Mesenchymal stem cell (in vitro differentiated cells and primary cell): Measurements from ENCODE around the gene FHOD3.

Experiments used
- DNase-seq: peaks from one replicate; pipeline ENCODE4 v3.0.0-alpha.2; 2013
- H2AFZ ChIP-seq: one replicate; pipeline ENCODE4 v1.6.1; 2013; ENCODE audit warnings: low read depth, mild to moderate bottlenecking, control low read depth, inconsistent platforms, low read length, moderate library complexity
- H2AK5ac ChIP-seq: 2 replicates; pipeline ENCODE4 v1.6.1; 2013; ENCODE audit warnings: low read length, moderate library complexity, mild to moderate bottlenecking, inconsistent platforms; ENCODE audit not compliant: severe bottlenecking
- H2BK120ac ChIP-seq: one replicate; pipeline ENCODE4 v1.6.1; 2013; ENCODE audit warnings: low read depth, mild to moderate bottlenecking, inconsistent platforms, low read length, moderate library complexity
- H2BK12ac ChIP-seq, 2 experiments: one replicate each; pipeline ENCODE4 v1.6.1; 2013; ENCODE audit warnings: inconsistent platforms in 2 of 2, low read length in 2 of 2, mild to moderate bottlenecking in 2 of 2, moderate library complexity in 2 of 2, control low read depth in 1 of 2
- H2BK15ac ChIP-seq: one replicate; pipeline ENCODE4 v1.6.1; 2013; ENCODE audit warnings: mild to moderate bottlenecking, low read depth, inconsistent platforms; ENCODE audit not compliant: poor library complexity, severe bottlenecking
- H2BK5ac ChIP-seq: 2 replicates; pipeline ENCODE4 v1.6.1; 2013; ENCODE audit warnings: low read depth, mild to moderate bottlenecking, low read length, control low read depth, inconsistent platforms; ENCODE audit not compliant: poor library complexity, severe bottlenecking
- H3K14ac ChIP-seq, 2 experiments: one replicate each; pipeline ENCODE4 v1.6.1; 2013; ENCODE audit warnings: inconsistent platforms in 2 of 2, low read length in 2 of 2, control low read depth in 1 of 2, mild to moderate bottlenecking in 1 of 2, moderate library complexity in 1 of 2
- H3K18ac ChIP-seq, 2 experiments: one replicate each; pipeline ENCODE4 v1.6.1; 2013; ENCODE audit warnings: inconsistent platforms in 2 of 2, low read length in 2 of 2, control low read depth in 1 of 2, low read depth in 1 of 2, mild to moderate bottlenecking in 1 of 2
- H3K23ac ChIP-seq, 2 experiments: one replicate each; pipeline ENCODE4 v1.6.1; 2013; ENCODE audit warnings: inconsistent platforms in 2 of 2, low read length in 2 of 2, mild to moderate bottlenecking in 2 of 2, moderate library complexity in 2 of 2, control low read depth in 1 of 2
- H3K27ac ChIP-seq: 2 replicates; pipeline ENCODE4 v1.5.1; 2013; ENCODE audit warnings: mild to moderate bottlenecking, moderate library complexity, low read length, control low read depth, inconsistent platforms; ENCODE audit not compliant: poor library complexity, severe bottlenecking
- H3K27me3 ChIP-seq, 2 experiments: 2 replicates each; pipeline versions ENCODE4 v1.6.1 to v1.7.0; 2013; ENCODE audit warnings: low read length in 2 of 2, mild to moderate bottlenecking in 2 of 2, moderate library complexity in 2 of 2, control low read depth in 1 of 2, inconsistent platforms in 1 of 2; ENCODE audit not compliant: control insufficient read depth in 1 of 2, insufficient read depth in 1 of 2
- H3K36me3 ChIP-seq, 2 experiments: 2 replicates each; pipeline versions ENCODE4 v1.6.1 to v1.7.0; 2013; ENCODE audit warnings: low read length in 2 of 2, control low read depth in 1 of 2, inconsistent platforms in 1 of 2, low read depth in 1 of 2, mild to moderate bottlenecking in 1 of 2; ENCODE audit not compliant: insufficient read depth in 2 of 2, control insufficient read depth in 1 of 2
- H3K4ac ChIP-seq, 2 experiments: one replicate each; pipeline ENCODE4 v1.6.1; 2013; ENCODE audit warnings: inconsistent platforms in 2 of 2, low read length in 2 of 2, mild to moderate bottlenecking in 2 of 2, moderate library complexity in 2 of 2, control low read depth in 1 of 2, low read depth in 1 of 2
- H3K4me1 ChIP-seq: 2 replicates; pipeline ENCODE4 v1.6.1; 2013; ENCODE audit warnings: low read depth, low read length, control low read depth; ENCODE audit not compliant: control insufficient read depth, insufficient read depth
- H3K4me2 ChIP-seq: 2 replicates; pipeline ENCODE4 v1.6.1; 2013; ENCODE audit warnings: low read length, mild to moderate bottlenecking, inconsistent platforms; ENCODE audit not compliant: poor library complexity, severe bottlenecking
- H3K4me3 ChIP-seq, 2 experiments: 2 replicates each; pipeline versions ENCODE4 v1.5.1 to v1.7.0; 2013; ENCODE audit warnings: low read length in 2 of 2, mild to moderate bottlenecking in 2 of 2, control low read depth in 1 of 2, low read depth in 1 of 2; ENCODE audit not compliant: insufficient read depth in 1 of 2
- H3K79me1 ChIP-seq: replicated peaks from 2 replicates; pipeline ENCODE4 v1.6.1; 2013; ENCODE audit warnings: mild to moderate bottlenecking, control low read depth, low read length, inconsistent platforms; ENCODE audit not compliant: poor library complexity, severe bottlenecking
- H3K9ac ChIP-seq: 2 replicates; pipeline ENCODE4 v1.7.0; 2013; ENCODE audit warnings: mild to moderate bottlenecking, low read length, moderate library complexity
- H3K9me3 ChIP-seq: 2 replicates; pipeline ENCODE4 v1.7.0; 2013; ENCODE audit warnings: mild to moderate bottlenecking, low read length; ENCODE audit not compliant: control insufficient read depth
- H4K8ac ChIP-seq: one replicate; pipeline ENCODE4 v1.6.1; 2013; ENCODE audit warnings: inconsistent platforms, mild to moderate bottlenecking, low read length, moderate library complexity
- H4K91ac ChIP-seq: one replicate; pipeline ENCODE4 v1.6.1; 2013; ENCODE audit warnings: mild to moderate bottlenecking, low read length, inconsistent platforms
- whole genome bisulfite sequencing: methylation state at CpG from one replicate; pipeline ENCODE4 v1.1.7; 2013; ENCODE audit warnings: mixed read lengths; 5-methylcytosine and 5-hydroxymethylcytosine counted together

FHOD3 gene

DNA sequence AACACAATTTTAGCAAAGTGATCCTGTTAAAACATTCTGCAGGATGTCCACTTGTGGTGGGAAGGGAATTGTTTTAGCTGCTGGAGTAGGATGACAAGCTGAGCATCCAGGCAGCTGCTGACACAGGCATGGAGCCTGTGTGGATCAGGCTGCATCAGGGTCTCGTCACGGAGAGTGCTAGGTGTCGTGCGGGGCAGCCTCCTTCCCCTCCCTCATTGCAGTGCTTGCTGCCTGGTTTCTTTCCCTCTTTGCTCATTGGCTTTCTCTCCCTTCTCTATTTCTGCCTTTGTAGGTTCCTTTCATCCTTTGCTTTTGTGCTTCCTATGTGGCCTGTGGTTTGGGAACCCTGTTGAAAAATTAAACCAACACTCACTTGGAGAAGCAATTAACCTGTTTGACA lies 358.4 kb downstream of the FHOD3 start:
- DNase-seq = no peak
- Histone ChIP-seq H4K8ac (no peak overlapping the region), H3K9ac (no peak overlapping the region), H3K4ac (no peak overlapping the region), H2BK120ac (no peak overlapping the region), H3K4me3 (no peak overlapping the region), H3K79me1 (peaks cover 3% of the 10 kb centered on the region), H2BK15ac (no peak overlapping the region), H2AK5ac (no peak overlapping the region), H3K4me1 (peaks cover 10% of the 10 kb centered on the region), H3K9me3 (no peaks in the 10 kb centered on the region), H3K18ac (no peak overlapping the region), H3K27ac (no peak overlapping the region), H2BK5ac (no peak overlapping the region), H3K36me3 (peaks cover 0 to 19% of the 10 kb centered on the region in 2 experiments), H2AFZ (no peak overlapping the region), H3K14ac (no peak overlapping the region), H4K91ac (no peak overlapping the region), H2BK12ac (no peak overlapping the region), H3K27me3 (no peaks in the 10 kb centered on the region), H3K4me2 (no peak overlapping the region), H3K23ac (no peak overlapping the region)
- 75% methylated on average over 4 of the region's 4 CpGs for WGBS

DNA sequence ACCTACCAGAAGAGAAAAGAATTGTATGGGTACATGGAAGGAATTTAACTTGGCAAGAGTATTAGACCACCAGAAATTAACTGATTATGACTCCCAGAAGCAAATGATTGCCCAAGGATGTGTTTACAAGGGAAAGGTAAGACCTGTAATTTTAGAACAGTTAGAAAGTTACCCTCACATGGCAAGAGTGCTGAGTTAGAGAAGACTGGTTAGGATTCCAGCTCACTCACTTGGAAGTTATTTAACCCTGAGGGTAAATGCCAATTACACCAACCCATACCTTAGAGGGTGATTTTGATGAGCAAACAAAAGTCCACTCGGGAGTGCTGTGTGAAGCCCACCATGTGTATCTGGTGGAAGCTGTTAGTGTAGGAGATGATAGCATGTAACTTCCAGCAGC lies 361.1 kb downstream of the FHOD3 start:
- Histone ChIP-seq H3K27ac (no peak overlapping the region), H3K9me3 (no peaks in the 10 kb centered on the region), H3K4me3 (no peak overlapping the region), H2AK5ac (no peak overlapping the region), H3K23ac (no peak overlapping the region), H3K36me3 (peaks cover 0 to 14% of the 10 kb centered on the region in 2 experiments), H3K4me1 (peaks cover 4% of the 10 kb centered on the region), H2BK15ac (no peak overlapping the region), H2BK5ac (no peak overlapping the region), H3K4me2 (no peak overlapping the region), H2AFZ (no peak overlapping the region), H3K14ac (no peak overlapping the region), H3K4ac (no peak overlapping the region), H3K9ac (no peak overlapping the region), H2BK12ac (no peak overlapping the region), H4K91ac (no peak overlapping the region), H3K18ac (no peak overlapping the region), H3K79me1 (peaks cover 3% of the 10 kb centered on the region), H2BK120ac (no peak overlapping the region), H3K27me3 (no peaks in the 10 kb centered on the region), H4K8ac (no peak overlapping the region)
- WGBS = no CpG with 5 or more reads among the region's 1 CpG
- no peak for DNase-seq

DNA sequence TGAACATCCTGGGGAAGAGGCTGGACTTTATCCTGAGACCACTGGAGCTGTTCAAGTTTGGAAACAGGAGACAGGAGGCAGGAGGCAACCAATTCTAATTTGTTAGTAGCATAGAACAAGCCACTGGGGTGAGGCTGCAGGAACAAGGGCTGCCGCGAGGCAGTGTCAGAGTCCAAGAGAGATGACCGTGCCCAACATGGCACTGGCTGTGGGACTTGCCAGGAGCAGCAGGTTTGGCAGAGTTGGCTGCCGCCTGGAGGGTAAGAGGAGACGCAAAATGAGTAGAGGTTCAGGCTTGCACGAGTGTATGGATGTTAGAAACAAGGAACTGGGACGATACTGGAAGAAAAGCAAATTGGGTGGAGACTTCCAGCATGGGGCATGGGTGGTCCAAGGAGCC lies 362.8 kb downstream of the FHOD3 start:
- H2BK5ac ChIP-seq = no peak overlapping the region
- H2AFZ ChIP-seq = no peak overlapping the region
- H2BK15ac ChIP-seq = no peak overlapping the region
- peak overlapping the region in 1 of 2 experiments; percentile 13 for H3K4ac ChIP-seq
- H3K4me3 ChIP-seq = no peak overlapping the region
- H2BK12ac ChIP-seq = no peak overlapping the region
- WGBS = 87% methylated on average over 7 of the region's 7 CpGs
- H3K4me1 ChIP-seq = peaks cover 5% of the 10 kb centered on the region
- H2AK5ac ChIP-seq = no peak overlapping the region
- no peak overlapping the region for H3K18ac ChIP-seq
- peaks cover 0 to 14% of the 10 kb centered on the region in 2 experiments for H3K36me3 ChIP-seq
- no peaks in the 10 kb centered on the region for H3K9me3 ChIP-seq
- H3K23ac ChIP-seq = no peak overlapping the region
- no peak for DNase-seq
- H4K8ac ChIP-seq = no peak overlapping the region
- H3K14ac ChIP-seq = peak overlapping the region in 1 of 2 experiments; percentile 87
- peaks cover 5% of the 10 kb centered on the region for H3K79me1 ChIP-seq
- H3K9ac ChIP-seq = no peak overlapping the region
- no peak overlapping the region for H3K27ac ChIP-seq
- no peak overlapping the region for H4K91ac ChIP-seq
- H2BK120ac ChIP-seq = no peak overlapping the region
- H3K4me2 ChIP-seq = no peak overlapping the region
- no peaks in the 10 kb centered on the region for H3K27me3 ChIP-seq

DNA sequence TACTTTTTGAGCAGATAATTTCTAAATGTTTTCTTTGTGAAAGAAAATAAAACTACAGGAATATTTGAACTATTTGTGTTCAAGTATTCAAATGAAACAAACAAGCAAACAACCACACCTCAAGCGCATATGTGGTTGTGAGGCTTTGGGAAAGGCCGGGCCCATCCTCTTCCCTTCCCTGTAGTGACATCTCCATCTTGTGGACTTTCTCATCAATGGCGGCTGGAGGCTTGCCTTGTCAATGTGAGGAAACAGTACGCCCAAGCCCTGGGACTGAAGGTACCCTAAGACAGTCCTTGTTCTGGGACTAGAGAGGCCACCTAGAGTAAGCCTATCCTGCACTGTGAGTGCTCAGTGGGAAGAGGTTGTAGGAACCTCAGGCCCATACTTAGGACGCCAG lies 364.5 kb downstream of the FHOD3 start:
- no peak overlapping the region for H3K4me3 ChIP-seq
- no peak overlapping the region for H4K91ac ChIP-seq
- no peak overlapping the region for H2BK15ac ChIP-seq
- H2AK5ac ChIP-seq = no peak overlapping the region
- H3K27me3 ChIP-seq = no peaks in the 10 kb centered on the region
- H3K4me1 ChIP-seq = peaks cover 2% of the 10 kb centered on the region
- no peak overlapping the region for H3K23ac ChIP-seq
- no peak overlapping the region for H3K18ac ChIP-seq
- H3K36me3 ChIP-seq = peaks cover 0 to 14% of the 10 kb centered on the region in 2 experiments
- H3K79me1 ChIP-seq = peaks cover 5% of the 10 kb centered on the region
- H4K8ac ChIP-seq = no peak overlapping the region
- WGBS = 50% methylated on average over 5 of the region's 5 CpGs
- no peak overlapping the region for H2BK120ac ChIP-seq
- no peak overlapping the region for H3K27ac ChIP-seq
- H3K9ac ChIP-seq = no peak overlapping the region
- peak overlapping the region in 1 of 2 experiments; percentile 22 for H3K14ac ChIP-seq
- H2AFZ ChIP-seq = no peak overlapping the region
- H3K4me2 ChIP-seq = no peak overlapping the region
- H2BK5ac ChIP-seq = no peak overlapping the region
- H3K4ac ChIP-seq = no peak overlapping the region
- no peak overlapping the region for H2BK12ac ChIP-seq
- no peaks in the 10 kb centered on the region for H3K9me3 ChIP-seq
- peak; percentile 25 for DNase-seq
